ENCODE measurements around the gene REG1A. TPM values are rescaled to one million over a fixed set of nuclear protein-coding genes. Genes with fewer than 3 reads are reported as not detected.

The REG1A gene
- total and polyA plus RNA-seq, 9 of the 15 experiments (the other 6 are each of a cell fraction or from before 2014, with no cell fraction given): 3.1 TPM; not detected in 8

DNA sequence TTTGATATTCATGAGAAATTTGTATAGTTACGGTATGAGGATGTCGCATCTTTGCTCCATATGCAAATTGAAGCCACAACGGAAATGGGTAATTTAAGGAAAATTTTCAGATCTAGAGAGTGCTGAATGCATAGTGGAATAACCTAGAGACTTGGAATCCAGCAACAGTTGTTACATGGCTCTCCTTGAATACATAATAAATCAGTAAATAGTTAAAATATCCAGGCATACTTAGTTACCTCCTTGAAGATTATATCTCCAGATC is 5.4 kb downstream of the REG1A start:
- ChIA-PET POLR2A (no interaction called here), CTCF (ENCODE audit: low intra/inter-chr PET ratio) (no interaction called here)
- BruUV-seq (replicated peaks): no TSS peak
- no peaks in the 10 kb centered on the region for H3K36me3 ChIP-seq (ENCODE audit: control insufficient read depth, insufficient read depth, low read length)
- no peak for FAIRE-seq
- no peaks in the 10 kb centered on the region for H3K9me1 ChIP-seq (ENCODE audit: control insufficient read depth, insufficient read depth, low read length)
- no peak overlapping the region for H3K27ac ChIP-seq (ENCODE audit: extremely low read depth, low read depth, low read length)
- DNase-seq (ENCODE audit: extremely low read depth in 1 of 4, low spot score in 3 of 4): no peak
- ATAC-seq: no peak
- H4K20me1 ChIP-seq (replicated peaks; ENCODE audit: control insufficient read depth, insufficient read depth, low read length): no peaks in the 10 kb centered on the region
- intact Hi-C loops (cut with micrococcal nuclease) (no loop called here), in situ Hi-C loops (cut with MboI) (no loop called here)
- H3K4me1 ChIP-seq (replicated peaks in 1 of 2; ENCODE audit: control insufficient read depth in 2 of 2, insufficient read depth in 2 of 2, low read length in 2 of 2): no peaks in the 10 kb centered on the region
- no peak overlapping the region for H2AFZ ChIP-seq (ENCODE audit: low read depth, low read length)
- H3K9me3 ChIP-seq (replicated peaks; ENCODE audit: control insufficient read depth, insufficient read depth, low read depth, low read length): no peaks in the 10 kb centered on the region
- H3K9ac ChIP-seq (ENCODE audit: insufficient read depth in 1 of 2, low read depth in 2 of 2, low read length in 2 of 2): no peak overlapping the region
- no peak overlapping the region for H3K4me2 ChIP-seq (ENCODE audit: insufficient read depth, low read length)
- 3% methylated on average over 3 of the region's 3 CpGs for WGBS (ENCODE audit: insufficient coverage, low coverage, missing lambda C conversion rate)
- H3K27me3 ChIP-seq (ENCODE audit: control insufficient read depth in 2 of 2, insufficient read depth in 2 of 2, low read length in 2 of 2): no peaks in the 10 kb centered on the region
- no peak overlapping the region for H3K4me3 ChIP-seq
- no peaks in the 10 kb centered on the region for H3K79me2 ChIP-seq (ENCODE audit: control insufficient read depth, insufficient read depth, low read length)
- TF ChIP-seq ZNF282 (CRISPR knock-in tag; IDR thresholded peaks at IDR 0.05) (no peak), ETV6 (IDR thresholded peaks at IDR 0.05; ENCODE audit: borderline replicate concordance in 1 of 2, low read depth in 2 of 2, low read length in 1 of 2) (no peak), ETV6 (CRISPR knock-in tag; IDR thresholded peaks at IDR 0.05; ENCODE audit: borderline replicate concordance) (no peak)
- TF ChIP-seq, protein P1, sequence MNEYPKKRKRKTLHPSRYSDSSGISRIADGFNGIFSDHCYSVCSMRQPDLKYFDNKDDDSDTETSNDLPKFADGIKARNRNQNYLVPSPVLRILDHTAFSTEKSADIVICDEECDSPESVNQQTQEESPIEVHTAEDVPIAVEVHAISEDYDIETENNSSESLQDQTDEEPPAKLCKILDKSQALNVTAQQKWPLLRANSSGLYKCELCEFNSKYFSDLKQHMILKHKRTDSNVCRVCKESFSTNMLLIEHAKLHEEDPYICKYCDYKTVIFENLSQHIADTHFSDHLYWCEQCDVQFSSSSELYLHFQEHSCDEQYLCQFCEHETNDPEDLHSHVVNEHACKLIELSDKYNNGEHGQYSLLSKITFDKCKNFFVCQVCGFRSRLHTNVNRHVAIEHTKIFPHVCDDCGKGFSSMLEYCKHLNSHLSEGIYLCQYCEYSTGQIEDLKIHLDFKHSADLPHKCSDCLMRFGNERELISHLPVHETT (CRISPR knock-in tag; conservative IDR thresholded peaks at IDR 0.05 in 1 of 2, IDR thresholded peaks at IDR 0.05 in 1 of 2): no peak

DNA sequence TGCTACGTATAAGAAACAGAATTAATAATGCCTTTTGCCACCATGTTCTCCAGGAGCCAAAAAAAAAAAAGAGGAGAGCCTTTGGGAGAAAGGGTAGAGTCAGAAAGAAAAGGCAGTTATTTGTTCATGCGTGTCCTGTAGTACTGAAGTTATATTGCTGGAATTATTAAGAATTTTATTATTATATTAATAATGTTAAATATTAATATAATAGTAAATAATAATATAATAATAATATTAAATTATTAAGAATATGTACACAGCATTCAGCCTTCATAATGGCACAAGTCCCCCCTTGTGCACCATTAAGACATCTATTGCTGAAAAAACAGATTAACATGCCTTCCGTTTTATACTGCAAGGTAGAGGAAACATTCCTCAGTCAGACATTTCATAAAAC is 8.1 kb downstream of the REG1A start:
- Histone ChIP-seq H3K27ac (ENCODE audit: extremely low read depth, low read depth, low read length) (no peak overlapping the region), H2AFZ (ENCODE audit: low read depth, low read length) (no peak overlapping the region), H3K4me1 (replicated peaks in 1 of 2; ENCODE audit: control insufficient read depth in 2 of 2, insufficient read depth in 2 of 2, low read length in 2 of 2) (no peaks in the 10 kb centered on the region), H3K27me3 (ENCODE audit: control insufficient read depth in 2 of 2, insufficient read depth in 2 of 2, low read length in 2 of 2) (no peaks in the 10 kb centered on the region), H3K79me2 (ENCODE audit: control insufficient read depth, insufficient read depth, low read length) (no peaks in the 10 kb centered on the region), H3K4me2 (ENCODE audit: insufficient read depth, low read length) (no peak overlapping the region), H3K9me1 (ENCODE audit: control insufficient read depth, insufficient read depth, low read length) (no peaks in the 10 kb centered on the region), H4K20me1 (replicated peaks; ENCODE audit: control insufficient read depth, insufficient read depth, low read length) (no peaks in the 10 kb centered on the region), H3K9me3 (replicated peaks; ENCODE audit: control insufficient read depth, insufficient read depth, low read depth, low read length) (no peaks in the 10 kb centered on the region), H3K36me3 (ENCODE audit: control insufficient read depth, insufficient read depth, low read length) (no peaks in the 10 kb centered on the region), H3K4me3 (no peak overlapping the region), H3K9ac (ENCODE audit: insufficient read depth in 1 of 2, low read depth in 2 of 2, low read length in 2 of 2) (no peak overlapping the region)
- no peak for DNase-seq (ENCODE audit: extremely low read depth in 1 of 4, low spot score in 3 of 4)
- ChIA-PET CTCF (ENCODE audit: low intra/inter-chr PET ratio) (no interaction called here), POLR2A (no interaction called here)
- intact Hi-C loops (cut with micrococcal nuclease): no loop called here
- FAIRE-seq: no peak
- in situ Hi-C loops (cut with MboI): no loop called here
- WGBS (ENCODE audit: insufficient coverage, low coverage, missing lambda C conversion rate): 0% methylated on average over 3 of the region's 3 CpGs
- BruUV-seq (replicated peaks): no TSS peak
- ATAC-seq: no peak
- no peak for TF ChIP-seq U2AF1 (optimal IDR thresholded peaks at IDR 0.05; ENCODE audit: low read depth, low read length)
- no peak for TF ChIP-seq MEF2D (tag; conservative IDR thresholded peaks at IDR 0.05; ENCODE audit: low read depth)
- TF ChIP-seq, protein P2, sequence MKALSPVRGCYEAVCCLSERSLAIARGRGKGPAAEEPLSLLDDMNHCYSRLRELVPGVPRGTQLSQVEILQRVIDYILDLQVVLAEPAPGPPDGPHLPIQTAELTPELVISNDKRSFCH (CRISPR knock-in tag; IDR thresholded peaks at IDR 0.05): no peak
- TF ChIP-seq, protein P2 (tag; IDR thresholded peaks at IDR 0.05): no peak
- no peak for TF ChIP-seq MAFG (tag; conservative IDR thresholded peaks at IDR 0.05)
- TF ChIP-seq, protein P3, sequence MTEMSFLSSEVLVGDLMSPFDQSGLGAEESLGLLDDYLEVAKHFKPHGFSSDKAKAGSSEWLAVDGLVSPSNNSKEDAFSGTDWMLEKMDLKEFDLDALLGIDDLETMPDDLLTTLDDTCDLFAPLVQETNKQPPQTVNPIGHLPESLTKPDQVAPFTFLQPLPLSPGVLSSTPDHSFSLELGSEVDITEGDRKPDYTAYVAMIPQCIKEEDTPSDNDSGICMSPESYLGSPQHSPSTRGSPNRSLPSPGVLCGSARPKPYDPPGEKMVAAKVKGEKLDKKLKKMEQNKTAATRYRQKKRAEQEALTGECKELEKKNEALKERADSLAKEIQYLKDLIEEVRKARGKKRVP (CRISPR knock-in tag; IDR thresholded peaks at IDR 0.05): no peak
- TF ChIP-seq CCNT2 (IDR thresholded peaks at IDR 0.05; ENCODE audit: borderline replicate concordance, extremely low read depth, insufficient read length, low read depth, low read length): no peak
- TF ChIP-seq GTF2F1 (IDR thresholded peaks at IDR 0.05; ENCODE audit: low read depth, low read length): no peak

Data from K562 (cell line).